Smooth muscle cell (in vitro differentiated cells): ENCODE results near the gene PSAP. TPM values are rescaled to one million over a fixed set of nuclear protein-coding genes. Genes with fewer than 3 reads are reported as not detected.
"Not testable (repeated sequence)": the region's sequence is repeated elsewhere in the genome, so short reads cannot be mapped to it uniquely, and the experiment has no call there.

Source experiments
- DNase-seq: peaks from one replicate; lab custom pipeline; 2025; ENCODE audit not compliant: unreplicated experiment; lab: John Stamatoyannopoulos, UW
- H2AFZ ChIP-seq: fragments of 200-600 bp; sonication (generic); 2 replicates; pipeline ENCODE4 v1.6.0; 2016; ENCODE audit warnings: antibody characterized with exemption, low read depth, mild to moderate bottlenecking
- H3F3A ChIP-seq: fragments of 200-600 bp; sonication (generic); 2 replicates; pipeline ENCODE4 v1.6.0; 2017; ENCODE audit warnings: antibody characterized with exemption, low read depth
- H3K27ac ChIP-seq: fragments of 200-600 bp; sonication (generic); 2 replicates; pipeline ENCODE4 v1.5.1; 2016; ENCODE audit warnings: low read depth, mild to moderate bottlenecking
- H3K27me3 ChIP-seq: fragments of 200-600 bp; sonication (generic); 2 replicates; pipeline ENCODE4 v1.6.1; 2016; ENCODE audit warnings: low read depth, mild to moderate bottlenecking
- H3K36me3 ChIP-seq: fragments of 200-600 bp; sonication (generic); 2 replicates; pipeline ENCODE4 v1.5.1; 2016; ENCODE audit warnings: low read depth
- H3K4me1 ChIP-seq: fragments of 200-600 bp; sonication (generic); 2 replicates; pipeline ENCODE4 v1.5.1; 2016; ENCODE audit warnings: low read depth
- H3K4me2 ChIP-seq: fragments of 200-600 bp; sonication (generic); 2 replicates; pipeline ENCODE4 v1.6.0; 2016; ENCODE audit warnings: mild to moderate bottlenecking
- H3K4me3 ChIP-seq: fragments of 200-600 bp; sonication (generic); 2 replicates; pipeline ENCODE4 v1.5.1; 2016; ENCODE audit warnings: mild to moderate bottlenecking
- H3K79me2 ChIP-seq: fragments of 200-600 bp; sonication (generic); 2 replicates; pipeline ENCODE4 v1.6.0; 2016; ENCODE audit warnings: low read depth, mild to moderate bottlenecking
- H3K9ac ChIP-seq: fragments of 200-600 bp; sonication (generic); 2 replicates; pipeline ENCODE4 v1.6.0; 2016; ENCODE audit warnings: low read depth
- H3K9me3 ChIP-seq: fragments of 200-600 bp; sonication (generic); replicated peaks from 2 replicates; pipeline ENCODE4 v1.5.1; 2016; ENCODE audit warnings: low read depth
- H4K20me1 ChIP-seq: fragments of 200-600 bp; sonication (generic); 2 replicates; pipeline ENCODE4 v1.6.0; 2016; ENCODE audit warnings: low read depth
- CTCF ChIP-seq: fragments of 200-600 bp; sonication (generic); IDR thresholded peaks from 2 replicates; pipeline ENCODE4 v1.5.1; 2017; ENCODE audit warnings: borderline replicate concordance, mild to moderate bottlenecking, antibody characterized with exemption; ENCODE audit not compliant: insufficient read depth, poor library complexity, severe bottlenecking
- WGBS: methylation state at CpG from one replicate; pipeline ENCODE4 v1.1.7; 2016; ENCODE audit warnings: low lambda C conversion rate; 5-methylcytosine and 5-hydroxymethylcytosine counted together
- polyA plus RNA-seq: library from polyadenylated mRNA; unstranded; fragments of >200 nt; fragmentation: Nextera tagmentation; extraction: Ambion mirVana; gene quantifications from 2 replicates; pipeline ENCODE4 v1.2.1, GENCODE V29; 2016
- total RNA-seq: library from RNA; depleted of rRNA; stranded (reverse); fragments of >200 nt; gene quantifications from 2 replicates; pipeline ENCODE4 v1.2.3, GENCODE V29; 2014

Gene PSAP
- total and polyA plus RNA-seq, 2 experiments from 2014 or later: 282 to 500 TPM

- Histone ChIP-seq H3K4me3 (no peak overlapping the region), H3K4me1 (no peaks in the 10 kb centered on the region), H3K79me2 (no peaks in the 10 kb centered on the region), H4K20me1 (no peaks in the 10 kb centered on the region), H3K27ac (no peak overlapping the region), H2AFZ (no peak overlapping the region), H3F3A (no peaks in the 10 kb centered on the region), H3K27me3 (no peaks in the 10 kb centered on the region), H3K9ac (no peak overlapping the region), H3K9me3 (no peaks in the 10 kb centered on the region), H3K4me2 (no peak overlapping the region), H3K36me3 (no peaks in the 10 kb centered on the region)
- no peak for TF ChIP-seq CTCF
- DNase-seq: no peak
- 63% methylated on average over 14 of the region's 18 CpGs for WGBS
These were observed 27.4 kb upstream of the PSAP start for GRCh38 chr10:71878327-71879034.

- no peaks in the 10 kb centered on the region for H3K27me3 ChIP-seq
- H3K4me2 ChIP-seq: no peak overlapping the region
- WGBS: 95% methylated on average over 4 of the region's 4 CpGs
- no peaks in the 10 kb centered on the region for H3K9me3 ChIP-seq
- no peak overlapping the region for H2AFZ ChIP-seq
- H3K4me1 ChIP-seq: no peaks in the 10 kb centered on the region
- no peaks in the 10 kb centered on the region for H3F3A ChIP-seq
- H3K36me3 ChIP-seq: no peaks in the 10 kb centered on the region
- no peak for TF ChIP-seq CTCF
- no peak for DNase-seq
- H3K79me2 ChIP-seq: no peaks in the 10 kb centered on the region
- H4K20me1 ChIP-seq: no peaks in the 10 kb centered on the region
- no peak overlapping the region for H3K27ac ChIP-seq
- H3K4me3 ChIP-seq: no peak overlapping the region
- no peak overlapping the region for H3K9ac ChIP-seq
These were observed 26.8 kb upstream of the PSAP start for GRCh38 chr10:71877821-71878220.

- not testable (repeated sequence) for H3K9ac ChIP-seq, H3K36me3 ChIP-seq, H3K4me3 ChIP-seq, H3F3A ChIP-seq, H3K4me2 ChIP-seq, H3K79me2 ChIP-seq, H3K27ac ChIP-seq, H2AFZ ChIP-seq, H3K27me3 ChIP-seq, H4K20me1 ChIP-seq, H3K4me1 ChIP-seq, DNase-seq, H3K9me3 ChIP-seq
- 92% methylated on average over 13 of the region's 13 CpGs for WGBS
These were observed 23.8 kb upstream of the PSAP start for GRCh38 chr10:71874680-71875354.

GRCh38 chr10:71873582-71874211, 22.6 kb upstream of the PSAP start:
- Histone ChIP-seq H3K4me2 (no peak overlapping the region), H3K27ac (no peak overlapping the region), H2AFZ (no peak overlapping the region), H3K79me2 (no peaks in the 10 kb centered on the region), H3F3A (no peaks in the 10 kb centered on the region), H3K36me3 (no peaks in the 10 kb centered on the region), H3K27me3 (no peaks in the 10 kb centered on the region), H3K4me3 (no peak overlapping the region), H4K20me1 (no peaks in the 10 kb centered on the region), H3K4me1 (no peaks in the 10 kb centered on the region), H3K9me3 (no peaks in the 10 kb centered on the region), H3K9ac (no peak overlapping the region)
- no peak for DNase-seq
- WGBS: 96% methylated on average over 7 of the region's 7 CpGs
- TF ChIP-seq CTCF: no peak

- not testable (repeated sequence) for DNase-seq, H2AFZ ChIP-seq, H4K20me1 ChIP-seq, H3K9ac ChIP-seq, H3K79me2 ChIP-seq, H3K27me3 ChIP-seq, H3K4me2 ChIP-seq, H3K27ac ChIP-seq, H3K36me3 ChIP-seq, H3F3A ChIP-seq, H3K4me3 ChIP-seq, H3K9me3 ChIP-seq, H3K4me1 ChIP-seq
- 96% methylated on average over 5 of the region's 32 CpGs for WGBS
These were observed 18.6 kb upstream of the PSAP start for GRCh38 chr10:71869601-71870000.
